OCI-LY1 (cell line): ENCODE data around the gene MMAB.

Experiments used
- H2AFZ ChIP-seq: fragments of 200-600 bp; sonication (generic), shearing (Covaris generic); 2 replicates; pipeline ENCODE4 v1.6.0; 2014; ENCODE audit warnings: antibody characterized with exemption, mild to moderate bottlenecking, low read length
- H3F3A ChIP-seq: fragments of 200-600 bp; sonication (generic), shearing (Covaris generic); 2 replicates; pipeline ENCODE4 v1.6.0; 2014; ENCODE audit warnings: mild to moderate bottlenecking, antibody characterized with exemption, low read length, moderate library complexity; ENCODE audit not compliant: insufficient read depth
- H3K27ac ChIP-seq: fragments of 200-600 bp; sonication (generic); 2 replicates; pipeline ENCODE4 v1.5.1; 2014; ENCODE audit warnings: low read length, mixed run types, mild to moderate bottlenecking, low read depth; ENCODE audit not compliant: poor library complexity, severe bottlenecking
- H3K27me3 ChIP-seq: fragments of 200-600 bp; sonication (generic); 2 replicates; pipeline ENCODE4 v1.6.0; 2014; ENCODE audit warnings: antibody characterized with exemption, mild to moderate bottlenecking, low read length, moderate library complexity; ENCODE audit not compliant: insufficient read depth
- H3K36me3 ChIP-seq: fragments of 200-600 bp; sonication (generic); 2 replicates; pipeline ENCODE4 v1.6.1; 2014; ENCODE audit warnings: mild to moderate bottlenecking, antibody characterized with exemption, low read length, moderate library complexity, mixed read lengths; ENCODE audit not compliant: insufficient read depth
- H3K4me1 ChIP-seq: fragments of 200-600 bp; sonication (generic); 2 replicates; pipeline ENCODE4 v1.5.1; 2014; ENCODE audit warnings: mild to moderate bottlenecking, low read length, moderate library complexity; ENCODE audit not compliant: insufficient read depth, severe bottlenecking
- H3K4me2 ChIP-seq: fragments of 200-600 bp; sonication (generic), shearing (Covaris generic); 2 replicates; pipeline ENCODE4 v1.6.1; 2014; ENCODE audit warnings: low read length
- H3K4me3 ChIP-seq: fragments of 200-600 bp; sonication (generic); 2 replicates; pipeline ENCODE4 v1.5.1; 2014; ENCODE audit warnings: low read length, low read depth, mild to moderate bottlenecking, mixed read lengths; ENCODE audit not compliant: poor library complexity, severe bottlenecking
- H3K79me2 ChIP-seq: fragments of 200-600 bp; shearing (Covaris generic); 2 replicates; pipeline ENCODE4 v1.6.1; 2016; ENCODE audit warnings: mixed run types, low read length, mixed read lengths; ENCODE audit not compliant: insufficient read depth
- H3K9ac ChIP-seq: fragments of 200-600 bp; sonication (generic), shearing (Covaris generic); 2 replicates; pipeline ENCODE4 v1.6.1; 2014; ENCODE audit warnings: mild to moderate bottlenecking, low read length, mixed read lengths
- H3K9me2 ChIP-seq: fragments of 200-600 bp; sonication (generic), shearing (Covaris generic); 2 replicates; pipeline ENCODE4 v1.6.1; 2014; ENCODE audit warnings: low read depth, mild to moderate bottlenecking, low read length, mixed read lengths
- H3K9me3 ChIP-seq: fragments of 200-600 bp; shearing (Covaris generic); 2 replicates; pipeline ENCODE4 v1.6.1; 2014; ENCODE audit warnings: low read length, mixed read lengths
- H4K20me1 ChIP-seq: fragments of 200-600 bp; sonication (generic), shearing (Covaris generic); 2 replicates; pipeline ENCODE4 v1.6.0; 2016; ENCODE audit warnings: mild to moderate bottlenecking, low read length; ENCODE audit not compliant: insufficient read depth
- CTCF ChIP-seq: fragments of 200-600 bp; sonication (generic), shearing (Covaris generic); IDR thresholded peaks from 2 replicates; pipeline ENCODE4 v1.5.1; 2017; ENCODE audit warnings: mild to moderate bottlenecking, antibody characterized with exemption, low read length, moderate library complexity, mixed read lengths
- EZH2 ChIP-seq: fragments of 200-600 bp; sonication (generic), shearing (Covaris generic); IDR thresholded peaks from 2 replicates; pipeline ENCODE4 v1.8.0; 2017; ENCODE audit warnings: borderline replicate concordance, mixed run types, mild to moderate bottlenecking, antibody characterized with exemption, low read length, moderate library complexity, mixed read lengths

MMAB gene

GRCh38 chr12:109560867-109561710, 12.2 kb downstream of the MMAB start:
- H2AFZ ChIP-seq: no peak overlapping the region
- no peak overlapping the region for H3K9ac ChIP-seq
- no peaks in the 10 kb centered on the region for H3F3A ChIP-seq
- no peaks in the 10 kb centered on the region for H3K9me3 ChIP-seq
- no peak overlapping the region for H3K4me3 ChIP-seq
- peaks cover 26% of the 10 kb centered on the region for H3K36me3 ChIP-seq
- no peak overlapping the region for H3K4me2 ChIP-seq
- H4K20me1 ChIP-seq: no peaks in the 10 kb centered on the region
- H3K27ac ChIP-seq: no peak overlapping the region
- H3K4me1 ChIP-seq: no peaks in the 10 kb centered on the region
- H3K27me3 ChIP-seq: no peaks in the 10 kb centered on the region
- no peaks in the 10 kb centered on the region for H3K9me2 ChIP-seq
- no peak for TF ChIP-seq CTCF
- TF ChIP-seq EZH2: no peak
- H3K79me2 ChIP-seq: no peaks in the 10 kb centered on the region

DNA sequence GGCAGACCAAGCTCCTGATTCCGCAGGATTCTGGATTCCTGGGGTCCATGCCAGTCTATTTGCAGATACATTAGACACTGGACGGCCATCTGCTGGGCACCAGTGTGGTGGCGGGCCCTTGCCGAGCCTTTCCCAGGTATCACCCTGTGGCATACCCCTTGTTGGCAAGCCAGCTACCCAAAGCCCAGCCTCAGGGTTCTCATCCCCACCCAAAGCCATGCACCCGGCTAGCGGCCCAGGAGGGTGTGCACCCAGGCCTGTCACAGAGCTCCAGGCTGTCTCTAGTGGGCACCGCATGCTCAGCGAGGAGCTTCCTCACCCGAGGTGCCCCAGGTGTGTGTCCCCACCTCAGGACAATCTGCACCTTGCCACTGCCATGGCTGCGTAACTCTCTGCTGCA, 13.7 kb downstream of the MMAB start:
- Histone ChIP-seq H3K4me3 (no peak overlapping the region), H3K36me3 (peaks cover 19% of the 10 kb centered on the region), H2AFZ (no peak overlapping the region), H3K9me3 (no peaks in the 10 kb centered on the region), H3K79me2 (no peaks in the 10 kb centered on the region), H3K4me2 (no peak overlapping the region), H3K4me1 (no peaks in the 10 kb centered on the region), H4K20me1 (no peaks in the 10 kb centered on the region), H3K27me3 (no peaks in the 10 kb centered on the region), H3F3A (no peaks in the 10 kb centered on the region), H3K9me2 (no peaks in the 10 kb centered on the region), H3K27ac (no peak overlapping the region), H3K9ac (no peak overlapping the region)
- TF ChIP-seq EZH2: no peak
- no peak for TF ChIP-seq CTCF

DNA sequence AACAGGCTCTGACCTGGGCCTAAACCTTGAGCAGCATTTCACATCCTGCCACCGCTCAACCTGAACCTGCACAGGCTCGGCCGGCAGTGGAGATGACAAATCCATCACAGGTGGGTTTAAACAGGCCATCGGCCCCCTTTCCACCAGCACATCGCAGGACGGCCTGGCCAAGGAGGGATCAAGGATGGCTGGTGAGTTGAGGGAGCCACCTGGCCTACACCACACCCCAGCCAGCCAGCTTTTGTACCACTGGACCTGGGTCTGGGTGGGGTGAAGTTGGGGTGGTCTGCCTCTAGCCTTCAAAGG, 14.2 kb downstream of the MMAB start:
- H3K9ac ChIP-seq: no peak overlapping the region

More for the DNA sequence above, 14.2 kb downstream of the MMAB start:
- Histone ChIP-seq H3K9me2 (no peaks in the 10 kb centered on the region), H3K79me2 (no peaks in the 10 kb centered on the region), H3K4me2 (no peak overlapping the region), H3K4me3 (no peak overlapping the region), H3K4me1 (no peaks in the 10 kb centered on the region), H3K36me3 (peaks cover 19% of the 10 kb centered on the region), H4K20me1 (no peaks in the 10 kb centered on the region), H2AFZ (no peak overlapping the region), H3F3A (no peaks in the 10 kb centered on the region), H3K27ac (no peak overlapping the region), H3K27me3 (no peaks in the 10 kb centered on the region), H3K9me3 (no peaks in the 10 kb centered on the region)
- TF ChIP-seq EZH2 (no peak), CTCF (no peak)
